H1 (cell line): ENCODE results near the gene SSX2IP. TPM values are rescaled to one million over a fixed set of nuclear protein-coding genes. Genes with fewer than 3 reads are reported as not detected.
A peak's percentile ranks its signal among the peaks of the same experiment; 100 is the strongest.

ENCODE experiments used
- CTCF ChIA-PET: fragments of 300-600 bp; sonication (Branson Sonifier 250); formaldehyde crosslinking; loops from one replicate; lab custom pipeline; 2021; ENCODE audit not compliant: partially characterized antibody; lab: Charles Lee
- POLR2A ChIA-PET: fragments of 300-600 bp; sonication (Branson Sonifier 250); formaldehyde crosslinking; loops from one replicate; lab custom pipeline; 2021; ENCODE audit warnings: inconsistent platforms; ENCODE audit not compliant: partially characterized antibody; lab: Charles Lee
- DNase-seq, 2 experiments: peaks; one replicate each; pipeline versions ENCODE4 v3.0.0 to v3.0.0-alpha.2; 2010 to 2022; ENCODE audit warnings: low spot score in 2 of 2, low read depth in 1 of 2, mixed read lengths in 1 of 2
- FAIRE-seq: peaks from 2 replicates; lab custom pipeline; 2011; peaks lifted over from hg19 to GRCh38; lab: Jason Lieb, UNC
- H2AFZ ChIP-seq: 2 replicates; pipeline ENCODE4 v1.8.1; 2012; ENCODE audit warnings: low read length, inconsistent platforms
- H2AK5ac ChIP-seq: 2 replicates; pipeline ENCODE4 v1.6.1; 2013; ENCODE audit warnings: low read depth, low read length
- H2BK120ac ChIP-seq: replicated peaks from 2 replicates; pipeline ENCODE3; 2013; ENCODE audit warnings: low read depth, low read length, inconsistent platforms
- H2BK12ac ChIP-seq: 2 replicates; pipeline ENCODE4 v1.6.1; 2013; ENCODE audit warnings: low read depth, low read length
- H2BK15ac ChIP-seq: 2 replicates; pipeline ENCODE4 v1.6.1; 2013; ENCODE audit warnings: low read length
- H2BK20ac ChIP-seq: 2 replicates; pipeline ENCODE4 v1.6.1; 2013; ENCODE audit warnings: low read length
- H2BK5ac ChIP-seq: 2 replicates; pipeline ENCODE4 v1.6.1; 2013; ENCODE audit warnings: low read depth, low read length
- H3K14ac ChIP-seq: 2 replicates; pipeline ENCODE4 v1.6.1; 2013; ENCODE audit warnings: inconsistent platforms; ENCODE audit not compliant: insufficient read length
- H3K18ac ChIP-seq: 2 replicates; pipeline ENCODE4 v1.6.1; 2013; ENCODE audit warnings: low read length; ENCODE audit errors: extremely low read depth
- H3K23ac ChIP-seq: 2 replicates; pipeline ENCODE4 v1.6.1; 2013; ENCODE audit warnings: inconsistent platforms; ENCODE audit not compliant: insufficient read length
- H3K23me2 ChIP-seq: 2 replicates; pipeline ENCODE4 v1.6.1; 2013; ENCODE audit warnings: low read depth, low read length
- H3K27ac ChIP-seq: 2 replicates; pipeline ENCODE4 v1.6.1; 2011; ENCODE audit warnings: low read depth, low read length, inconsistent platforms
- H3K27me3 ChIP-seq, 4 experiments: replicated peaks in 1 of 4; 1 replicate in 1 of 4; 2 replicates in 3 of 4; pipeline versions ENCODE4 v1.6.1 to v1.8.1; 2011 to 2013; ENCODE audit warnings: low read length in 3 of 4, mild to moderate bottlenecking in 3 of 4, inconsistent platforms in 2 of 4, mixed read lengths in 2 of 4, moderate library complexity in 1 of 4; ENCODE audit not compliant: control insufficient read depth in 3 of 4, insufficient read depth in 3 of 4; ENCODE audit errors: extremely low read depth in 1 of 4
- H3K36me3 ChIP-seq, 4 experiments: 2 replicates each; pipeline versions ENCODE4 v1.6.1 to v1.8.1; 2011 to 2013; ENCODE audit warnings: mild to moderate bottlenecking in 4 of 4, low read length in 3 of 4, moderate library complexity in 2 of 4, control low read depth in 1 of 4, inconsistent platforms in 1 of 4; ENCODE audit not compliant: insufficient read depth in 4 of 4, control insufficient read depth in 2 of 4
- H3K4ac ChIP-seq: replicated peaks from 2 replicates; pipeline ENCODE3; 2013; ENCODE audit warnings: low read length, low read depth, mixed read lengths, inconsistent platforms; ENCODE audit not compliant: insufficient read length
- H3K4me1 ChIP-seq, 4 experiments: replicated peaks in 1 of 4; 1 replicate in 1 of 4; 2 replicates in 3 of 4; pipeline versions ENCODE4 v1.6.1 to v1.8.1; 2011 to 2013; ENCODE audit warnings: low read length in 3 of 4, inconsistent platforms in 2 of 4, mixed read lengths in 1 of 4; ENCODE audit not compliant: insufficient read depth in 4 of 4, control insufficient read depth in 3 of 4
- H3K4me2 ChIP-seq, 2 experiments: 2 replicates each; pipeline versions ENCODE4 v1.6.1 to v1.8.1; 2011 to 2013; ENCODE audit warnings: low read depth in 2 of 2, low read length in 2 of 2, control low read depth in 1 of 2, inconsistent platforms in 1 of 2, mild to moderate bottlenecking in 1 of 2; ENCODE audit not compliant: insufficient read depth in 1 of 2
- H3K4me3 ChIP-seq, 4 experiments: fragments of 200-600, 300-600 bp in 1 of 4; sonication (generic), shearing (Covaris generic), sonication (Bioruptor Twin) in 1 of 4; 2 replicates each; pipeline versions ENCODE4 v1.5.1 to v1.8.1; 2011 to 2016; ENCODE audit warnings: low read length in 4 of 4, low read depth in 3 of 4, control low read depth in 2 of 4, inconsistent platforms in 2 of 4, mild to moderate bottlenecking in 2 of 4, mixed read lengths in 1 of 4, moderate library complexity in 1 of 4; ENCODE audit not compliant: insufficient read depth in 2 of 4; ENCODE audit errors: extremely low read depth in 1 of 4
- H3K56ac ChIP-seq: replicated peaks from 2 replicates; pipeline ENCODE3; 2013; ENCODE audit warnings: low read depth, mild to moderate bottlenecking, mixed read lengths, low read length, inconsistent platforms; ENCODE audit not compliant: insufficient read length
- H3K79me1 ChIP-seq: 2 replicates; pipeline ENCODE4 v1.6.1; 2013; ENCODE audit warnings: low read depth, low read length, control low read depth
- H3K79me2 ChIP-seq, 2 experiments: 2 replicates each; pipeline versions ENCODE4 v1.6.1 to v1.8.1; 2012 to 2013; ENCODE audit warnings: low read length in 2 of 2, mild to moderate bottlenecking in 2 of 2, inconsistent platforms in 1 of 2; ENCODE audit not compliant: insufficient read depth in 2 of 2, control insufficient read depth in 1 of 2
- H3K9ac ChIP-seq, 4 experiments: replicated peaks in 1 of 4; 1 replicate in 1 of 4; 2 replicates in 3 of 4; pipeline versions ENCODE4 v1.6.1 to v1.8.1; 2011 to 2013; ENCODE audit warnings: low read depth in 3 of 4, low read length in 3 of 4, control low read depth in 2 of 4, mild to moderate bottlenecking in 2 of 4, moderate library complexity in 2 of 4, inconsistent platforms in 1 of 4; ENCODE audit errors: extremely low read depth in 1 of 4
- H3K9me3 ChIP-seq, 2 experiments: 2 replicates each; pipeline versions ENCODE4 v1.6.1 to v1.8.1; 2012 to 2013; ENCODE audit warnings: mild to moderate bottlenecking in 2 of 2, moderate library complexity in 2 of 2, control low read depth in 1 of 2, inconsistent platforms in 1 of 2, low read depth in 1 of 2, low read length in 1 of 2, mixed read lengths in 1 of 2; ENCODE audit not compliant: insufficient read depth in 2 of 2
- H4K20me1 ChIP-seq, 2 experiments: replicated peaks in 1 of 2; 2 replicates each; pipeline versions ENCODE3 to v1.8.1; 2011 to 2013; ENCODE audit warnings: inconsistent platforms in 2 of 2, low read length in 2 of 2, mild to moderate bottlenecking in 1 of 2; ENCODE audit not compliant: insufficient read depth in 2 of 2, control insufficient read depth in 1 of 2
- H4K5ac ChIP-seq: 2 replicates; pipeline ENCODE4 v1.6.1; 2013; ENCODE audit warnings: low read length, low read depth, mixed read lengths, inconsistent platforms; ENCODE audit not compliant: insufficient read length
- H4K8ac ChIP-seq: 2 replicates; pipeline ENCODE4 v1.8.0; 2013; ENCODE audit warnings: mild to moderate bottlenecking, moderate library complexity, low read length, inconsistent platforms; ENCODE audit not compliant: insufficient read depth; ENCODE audit errors: extremely low read depth
- H4K91ac ChIP-seq: replicated peaks from 2 replicates; pipeline ENCODE3; 2013; ENCODE audit warnings: low read length, mixed read lengths, inconsistent platforms; ENCODE audit not compliant: insufficient read length
- CBX8 ChIP-seq: fragments of 300-800, 300-1000 bp; sonication (generic); IDR thresholded peaks from 2 replicates; pipeline ENCODE4 v1.7.1; 2016; ENCODE audit warnings: low read depth, low read length, borderline replicate concordance
- EP300 ChIP-seq, 2 experiments: IDR thresholded peaks; 1 replicate in 1 of 2; 2 replicates in 1 of 2; pipeline ENCODE4 v1.6.1; 2011 to 2012; ENCODE audit warnings: low read depth in 2 of 2, low read length in 2 of 2, mild to moderate bottlenecking in 2 of 2, borderline replicate concordance in 1 of 2, inconsistent platforms in 1 of 2, moderate library complexity in 1 of 2
- GABPA ChIP-seq: IDR thresholded peaks from 2 replicates; pipeline ENCODE4 v1.6.1; 2011; ENCODE audit warnings: mild to moderate bottlenecking, low read length, moderate library complexity, borderline replicate concordance; ENCODE audit not compliant: insufficient read depth
- HDAC2 ChIP-seq, 2 experiments: fragments of 300-600 bp in 1 of 2; sonication (generic) in 1 of 2; IDR thresholded peaks; 2 replicates each; pipeline ENCODE4 v1.6.1; 2011 to 2012; ENCODE audit warnings: low read depth in 2 of 2, low read length in 2 of 2, mild to moderate bottlenecking in 2 of 2, moderate library complexity in 2 of 2, borderline replicate concordance in 1 of 2, inconsistent platforms in 1 of 2
- JUND ChIP-seq: IDR thresholded peaks from 2 replicates; pipeline ENCODE4 v1.6.1; 2011; ENCODE audit warnings: mild to moderate bottlenecking, improper control_type of control experiment, low read length
- NANOG ChIP-seq: IDR thresholded peaks from 2 replicates; pipeline ENCODE4 v1.6.1; 2011; ENCODE audit warnings: low read length, low read depth, mild to moderate bottlenecking, inconsistent platforms; ENCODE audit not compliant: insufficient read depth, poor library complexity, severe bottlenecking
- POLR2A ChIP-seq, 2 experiments: IDR thresholded peaks; 1 replicate in 1 of 2; 2 replicates in 1 of 2; pipeline ENCODE4 v1.6.1; 2011; ENCODE audit warnings: low read depth in 2 of 2, low read length in 2 of 2, mild to moderate bottlenecking in 2 of 2; ENCODE audit errors: control extremely low read depth in 1 of 2
- RBBP5 ChIP-seq: IDR thresholded peaks from 2 replicates; pipeline ENCODE4 v1.7.1; 2012; ENCODE audit warnings: low read depth, mild to moderate bottlenecking, inconsistent platforms, low read length, moderate library complexity, borderline replicate concordance
- SIRT6 ChIP-seq: IDR thresholded peaks from one replicate; pipeline ENCODE4 v1.7.1; 2012; ENCODE audit warnings: low read length, inconsistent platforms
- SP1 ChIP-seq: IDR thresholded peaks from 2 replicates; pipeline ENCODE4 v1.6.1; 2011; ENCODE audit warnings: low read depth, low read length
- TAF1 ChIP-seq: IDR thresholded peaks from 2 replicates; pipeline ENCODE4 v1.6.1; 2011; ENCODE audit warnings: mild to moderate bottlenecking, low read depth, low read length
- TAF7 ChIP-seq: optimal IDR thresholded peaks from 2 replicates; pipeline ENCODE3; 2011; ENCODE audit warnings: low read depth, mild to moderate bottlenecking, inconsistent platforms, low read length, moderate library complexity, borderline replicate concordance
- WGBS, 2 experiments: shearing (Covaris generic) in 1 of 2; methylation state at CpG; one replicate each; pipeline versions ENCODE4 v1.1.6 to v1.1.7; 2013 to 2015; ENCODE audit warnings: low lambda C conversion rate in 2 of 2, mixed read lengths in 2 of 2, inconsistent platforms in 1 of 2, low coverage in 1 of 2, missing lambda C conversion rate in 1 of 2; ENCODE audit not compliant: insufficient replicate concordance in 2 of 2, insufficient coverage in 1 of 2, insufficient read length in 1 of 2; ENCODE audit errors: extremely low coverage in 1 of 2, missing lambda C conversion rate in 1 of 2; 5-methylcytosine and 5-hydroxymethylcytosine counted together
- polyA plus RNA-seq, 7 experiments: library from polyadenylated mRNA; depleted of rRNA in 3 of 7; stranded (reverse) in 5 of 7; unstranded in 2 of 7; fragments of >200 nt in 5 of 7; fragments of 200-250 nt in 2 of 7; gene quantifications; 1 replicate in 5 of 7; 2 replicates in 1 of 7; 4 replicates in 1 of 7; pipeline versions ENCODE4 v1.2.1 to v1.2.3, GENCODE V29; 2011 to 2013; ENCODE audit warnings: missing spikeins in 2 of 7, mixed read lengths in 2 of 7
- total RNA-seq: library from RNA; stranded (reverse); fragmentation: NEBNext Ultra II Directional; extraction: Animal tissue kit (Norgen Biotek cat#: 25700); gene quantifications from 2 replicates; pipeline ENCODE4 v1.2.1, GENCODE V29; 2021
- TF ChIP-seq, protein P1 (sequence below): IDR thresholded peaks from 2 replicates; pipeline ENCODE4 v1.6.1; 2011; ENCODE audit warnings: low read length, improper control_type of control experiment

Gene SSX2IP
- total and polyA plus RNA-seq, 2 of the 8 experiments (the other 6 are each of a cell fraction or from before 2014, with no cell fraction given) = 4.0 to 31.3 TPM

DNA sequence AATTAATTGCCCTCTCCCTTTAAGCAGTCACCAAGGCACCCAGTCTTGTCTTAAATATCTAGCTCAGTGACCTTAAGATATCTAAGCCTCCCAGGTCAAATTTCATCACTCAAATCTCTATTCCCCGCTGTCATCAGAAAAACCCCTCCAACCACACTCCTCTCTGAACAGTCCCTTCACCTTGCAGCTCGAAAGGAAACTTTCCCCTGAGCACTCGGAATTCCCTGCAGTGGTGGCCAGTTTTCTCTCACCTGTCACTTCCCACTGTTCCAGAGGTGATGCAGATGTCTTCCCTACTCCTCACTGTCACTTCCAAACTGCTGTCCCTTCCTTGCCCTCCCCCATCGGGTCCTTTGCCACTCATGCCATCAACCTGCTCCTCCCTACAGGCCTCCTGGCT, 15.3 kb upstream of the SSX2IP start:
- Histone ChIP-seq H2BK120ac (no peak overlapping the region), H3K9ac (no peak overlapping the region), H4K5ac (no peak overlapping the region), H3K23ac (no peak overlapping the region), H2BK12ac (no peak overlapping the region), H3K27ac (no peak overlapping the region), H3K4me3 (no peak overlapping the region), H2BK20ac (no peak overlapping the region; the same call in 1 of the 2 replicates), H3K27me3 (no peaks in the 10 kb centered on the region), H3K9me3 (no peaks in the 10 kb centered on the region), H3K4me2 (no peak overlapping the region), H3K14ac (no peak overlapping the region), H3K18ac (no peak overlapping the region), H3K23me2 (no peaks in the 10 kb centered on the region), H2BK15ac (0 out of 2 replicates have a peak overlapping the region, but pooled peaks have one; percentile 50), H4K20me1 (no peaks in the 10 kb centered on the region), H3K56ac (no peak overlapping the region), H3K4ac (no peak overlapping the region), H4K91ac (no peak overlapping the region), H3K79me2 (no peaks in the 10 kb centered on the region), H2AFZ (no peak overlapping the region), H2BK5ac (no peak overlapping the region), H3K4me1 (peaks cover 0 to 7% (median 1%) of the 10 kb centered on the region in 4 experiments; a peak in 6 of 7 replicates), H4K8ac (no peak overlapping the region), H3K79me1 (no peaks in the 10 kb centered on the region), H2AK5ac (no peak overlapping the region), H3K36me3 (no peaks in the 10 kb centered on the region)
- CTCF ChIA-PET = interaction anchor here (0.6 to 7.1 kb wide), 7 partner anchors 8 to 894 kb away, joined by 3 to 58 read pairs (median 3); no protein-coding TSS in a partner anchor
- POLR2A ChIA-PET = interaction anchor here (1.2 kb wide), 1 partner anchor 213 kb away, joined by 3 read pairs; no protein-coding TSS in a partner anchor
- DNase-seq = no peak
- no peak for FAIRE-seq
- WGBS, 2 experiments = 91% methylated on average over 4 of the region's 4 CpGs; no CpG with 5 or more reads in 1 of the 2 experiments
- no peak for TF ChIP-seq EP300 (IDR thresholded peaks at IDR 0.05; ENCODE audit: borderline replicate concordance in 1 of 2, low read depth in 2 of 2, low read length in 2 of 2)
- no peak for TF ChIP-seq NANOG
- TF ChIP-seq GABPA = no peak
- no peak for TF ChIP-seq SIRT6
- no peak for TF ChIP-seq TAF1
- TF ChIP-seq POLR2A (IDR thresholded peaks at IDR 0.05; ENCODE audit: control extremely low read depth in 1 of 2, low read depth in 2 of 2, low read length in 2 of 2) = no peak
- TF ChIP-seq JUND = no peak
- no peak for TF ChIP-seq CBX8
- TF ChIP-seq, protein P1, sequence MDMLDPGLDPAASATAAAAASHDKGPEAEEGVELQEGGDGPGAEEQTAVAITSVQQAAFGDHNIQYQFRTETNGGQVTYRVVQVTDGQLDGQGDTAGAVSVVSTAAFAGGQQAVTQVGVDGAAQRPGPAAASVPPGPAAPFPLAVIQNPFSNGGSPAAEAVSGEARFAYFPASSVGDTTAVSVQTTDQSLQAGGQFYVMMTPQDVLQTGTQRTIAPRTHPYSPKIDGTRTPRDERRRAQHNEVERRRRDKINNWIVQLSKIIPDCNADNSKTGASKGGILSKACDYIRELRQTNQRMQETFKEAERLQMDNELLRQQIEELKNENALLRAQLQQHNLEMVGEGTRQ = no peak
- no peak for TF ChIP-seq RBBP5
- TF ChIP-seq SP1 = no peak
- no peak for TF ChIP-seq HDAC2 (IDR thresholded peaks at IDR 0.05; ENCODE audit: borderline replicate concordance in 1 of 2, low read depth in 2 of 2, low read length in 2 of 2)
- TF ChIP-seq TAF7 = no peak
